NCI-H82 treated with DMSO at 0.1 percent for 48 hours (cell line): ENCODE results near the gene ZNF101.
A peak's percentile ranks its signal among the peaks of the same experiment; 100 is the strongest.

ENCODE experiments used
- DNase-seq: peaks from one replicate; lab custom pipeline; 2025; ENCODE audit not compliant: unreplicated experiment; lab: John Stamatoyannopoulos, UW

The ZNF101 gene

DNA sequence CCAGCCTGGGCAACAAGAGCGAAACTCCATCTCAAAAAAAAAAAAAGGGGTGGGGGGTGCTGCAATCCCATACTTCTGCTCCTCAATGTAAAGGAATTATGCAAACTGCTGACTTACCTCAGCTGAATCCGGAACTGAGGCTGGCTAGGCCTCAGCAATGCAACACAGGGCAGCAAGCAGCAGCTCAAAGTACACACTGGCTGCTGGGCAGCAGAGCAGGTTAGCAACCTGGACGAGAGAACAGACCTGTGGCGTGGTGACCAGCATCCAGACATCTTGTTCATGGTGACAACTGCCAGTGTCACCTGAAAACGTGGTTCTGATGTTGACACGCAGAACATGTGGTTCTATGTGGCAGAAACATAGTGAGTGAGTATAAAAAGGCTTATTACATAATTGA lies 36.2 kb downstream of the ZNF101 start:
- DNase-seq, result no peak

DNA sequence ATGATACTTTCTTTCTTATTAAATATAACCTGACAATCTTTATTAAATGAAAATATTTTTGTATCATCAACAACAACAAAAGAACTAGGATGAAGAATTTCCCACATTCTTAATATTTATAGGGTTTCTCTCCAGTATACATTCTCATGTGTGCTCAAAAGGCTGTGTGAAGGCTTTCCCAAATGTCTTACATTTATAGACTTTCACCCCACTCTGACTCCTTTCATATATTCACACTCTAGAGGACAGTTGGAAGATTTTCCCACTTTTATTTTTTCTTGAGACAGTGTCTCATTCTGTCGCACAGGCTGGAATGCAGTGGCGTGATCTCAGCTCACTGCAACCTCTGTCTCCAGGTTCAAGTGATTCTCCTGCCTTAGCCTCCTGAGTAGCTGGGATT lies 41.9 kb downstream of the ZNF101 start:
- DNase-seq, result no peak

DNA sequence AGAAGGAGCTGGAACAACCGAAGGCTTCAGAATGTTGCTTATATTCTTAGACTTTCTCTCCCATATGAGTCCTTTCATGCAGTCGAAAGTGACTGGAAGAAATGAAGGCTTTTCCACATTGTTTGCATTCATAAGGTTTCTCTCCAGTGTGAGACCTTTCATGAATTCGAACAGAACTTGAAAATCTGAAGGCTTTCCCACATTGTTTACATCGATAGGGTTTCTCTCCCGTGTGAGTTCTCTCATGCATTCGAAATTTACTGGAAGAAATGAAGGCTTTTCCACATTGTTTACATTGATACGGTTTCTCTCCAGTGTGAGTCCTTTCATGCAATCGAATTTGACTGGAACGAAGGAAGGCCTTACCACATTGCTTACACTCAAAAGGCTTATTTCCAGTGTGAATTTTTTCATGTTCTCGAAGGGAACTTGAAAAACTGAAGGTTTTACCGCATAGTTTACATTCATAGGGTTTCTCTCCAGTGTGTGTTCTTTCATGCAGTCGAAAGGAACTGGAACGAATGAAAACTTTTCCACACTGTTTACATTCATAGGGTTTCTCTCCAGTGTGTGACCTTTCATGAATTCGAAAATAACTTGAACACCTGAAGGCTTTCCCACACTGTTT lies 42.8 kb downstream of the ZNF101 start:
- DNase-seq, result no peak

DNA sequence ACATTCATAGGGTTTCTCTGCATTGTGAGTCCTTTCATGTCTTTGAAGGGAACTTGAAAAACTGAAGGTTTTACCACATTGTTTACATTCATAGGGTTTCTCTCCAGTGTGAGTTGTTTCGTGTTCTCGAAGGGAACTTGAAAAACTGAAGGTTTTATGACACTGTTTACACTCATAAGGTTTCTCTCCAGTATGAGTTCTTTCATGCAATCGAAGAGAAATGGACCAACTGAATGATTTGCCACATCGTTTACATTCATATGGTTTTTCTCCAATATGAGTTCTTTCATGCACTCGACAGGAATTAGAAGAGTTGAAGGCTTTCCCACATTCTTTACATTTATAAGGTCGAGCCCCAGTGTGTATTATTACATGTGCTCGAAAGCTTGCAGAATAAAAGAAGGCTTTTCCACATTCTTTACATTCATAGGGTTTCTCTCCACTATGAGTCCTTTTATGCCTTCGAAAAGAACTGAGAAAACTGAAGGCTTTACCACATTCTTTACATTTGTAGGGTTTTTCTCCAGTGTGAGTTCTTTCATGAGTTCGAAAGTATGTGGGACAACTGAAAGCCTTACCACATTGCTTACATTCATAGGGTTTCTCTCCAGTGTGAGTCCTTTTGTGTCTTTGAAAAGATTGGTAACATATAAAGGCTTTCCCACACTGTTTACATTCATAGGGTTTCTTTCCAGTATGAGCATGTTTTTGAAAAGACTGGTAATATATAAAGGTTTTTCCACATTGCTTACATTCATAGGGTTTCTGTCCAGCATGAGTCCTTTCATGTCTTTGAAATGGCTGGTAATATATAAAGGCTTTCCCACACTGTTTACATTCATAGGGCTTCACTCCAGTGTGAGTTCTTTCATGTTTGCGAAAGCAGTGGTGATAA lies 43.5 kb downstream of the ZNF101 start:
- DNase-seq, result no peak

DNA sequence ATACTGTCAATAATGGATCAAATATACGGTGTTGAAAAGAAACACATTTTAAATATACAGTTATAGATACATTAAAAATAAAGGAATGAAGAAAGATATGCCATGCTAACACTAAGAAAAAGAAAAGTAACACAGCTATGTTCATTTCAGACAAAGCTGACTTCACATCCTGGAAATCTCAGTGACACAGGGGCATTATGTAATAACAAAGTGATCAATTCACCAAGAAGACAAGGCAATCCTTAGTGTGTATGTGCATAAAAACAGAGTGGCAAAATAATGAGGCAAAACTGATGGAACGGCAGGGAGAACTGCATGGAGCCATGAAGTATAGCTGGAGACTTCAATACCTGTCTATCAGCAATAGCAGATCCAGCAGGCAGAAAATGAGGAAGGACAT lies 51.2 kb downstream of the ZNF101 start:
- no peak for DNase-seq

DNA sequence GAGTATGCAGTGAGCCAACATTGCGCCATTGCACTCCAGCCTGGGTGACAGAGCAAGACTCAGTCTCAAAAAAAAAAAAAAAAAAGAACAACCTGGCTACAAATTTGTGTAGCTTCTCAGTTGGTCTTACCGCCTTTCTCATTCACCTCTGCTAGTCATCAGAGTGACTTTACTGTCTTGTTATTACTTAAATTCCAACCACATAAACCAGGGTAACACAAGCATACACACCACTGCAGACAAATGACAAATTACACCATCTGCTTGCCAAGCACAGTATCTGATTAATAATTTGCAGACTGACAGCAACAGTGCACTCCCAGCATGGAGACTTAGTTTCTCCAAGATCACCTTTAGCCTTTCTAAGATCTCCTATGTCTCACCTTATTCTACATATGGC lies 53.3 kb downstream of the ZNF101 start:
- DNase-seq, result no peak

DNA sequence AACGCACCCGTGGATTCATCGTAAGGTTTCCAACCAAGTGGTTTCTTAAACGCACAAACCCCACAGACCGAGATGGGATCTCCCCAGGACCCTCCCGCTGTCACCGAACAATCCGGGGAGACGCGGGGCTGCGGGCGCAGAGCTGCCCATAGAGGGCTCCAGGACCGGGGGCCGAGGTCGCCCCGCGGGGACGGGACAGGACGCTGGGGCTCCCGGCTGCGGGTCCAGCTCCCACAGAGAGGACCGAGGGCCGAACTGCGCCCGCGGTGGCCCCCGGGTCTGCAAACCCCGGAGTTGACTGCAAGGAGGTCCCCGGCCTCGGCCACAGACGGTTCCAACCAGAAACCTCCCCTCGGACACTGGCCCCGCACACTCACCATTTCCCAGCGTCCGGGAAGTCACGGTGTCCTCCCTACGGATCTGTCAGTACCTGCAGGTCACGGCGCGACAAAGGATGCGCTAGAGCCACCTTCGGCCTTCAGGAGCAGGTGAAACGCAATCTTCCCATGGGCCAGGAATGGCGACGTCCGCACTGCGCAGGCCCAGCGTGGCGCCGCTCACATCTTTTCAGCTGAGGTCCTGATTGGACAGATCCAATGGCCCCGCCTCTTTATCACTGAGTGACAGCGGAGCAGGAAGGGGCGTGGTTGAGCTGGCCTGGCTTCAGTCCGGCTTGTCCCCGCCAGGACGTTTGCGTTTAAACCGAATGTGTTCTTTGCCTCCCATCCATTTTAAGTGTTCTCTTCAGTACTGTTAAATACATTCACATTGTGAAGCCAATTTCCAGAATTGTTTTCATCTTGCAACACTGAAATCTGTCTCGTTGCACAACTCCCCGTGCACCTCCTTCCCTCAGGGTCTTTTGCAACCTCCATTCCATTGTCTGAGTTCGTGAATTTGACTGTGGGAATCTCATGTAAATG lies 64.2 kb downstream of the ZNF101 start, which contains the start of gene ZNF14:
Gene ZNF14, minus strand, starts transcription at position 534 of the 923 bp plus-strand sequence. Its CDS starts 154 bp downstream, at position 380.
- peak; percentile 94 for DNase-seq
